GM21529 (cell line): ENCODE measurements around the gene FASLG.
"Not testable (repeated sequence)": the region's sequence is repeated elsewhere in the genome, so short reads cannot be mapped to it uniquely, and the experiment has no call there.

Experiments used
- ATAC-seq: cut with Tn5 transposase; IDR thresholded peaks from one replicate; pipeline ENCODE4 v1.9.1; 2021; ENCODE audit not compliant: unreplicated experiment

Gene FASLG

GRCh38 chr1:172658871-172659453 lies at the start of gene FASLG:
Gene FASLG, plus strand, starts transcription at chr1:172659103. Its CDS starts 99 bp downstream, at chr1:172659202.
- no peak for ATAC-seq

- ATAC-seq, result no peak
Observed at GRCh38 chr1:172609528-172609927, 49.4 kb upstream of the FASLG start.

- no peak for ATAC-seq
Observed at GRCh38 chr1:172612478-172612877, 46.4 kb upstream of the FASLG start.

- ATAC-seq, result no peak
Observed at GRCh38 chr1:172613294-172613693, 45.6 kb upstream of the FASLG start.

GRCh38 chr1:172616195-172616594 lies 42.7 kb upstream of the FASLG start:
- ATAC-seq, result no peak

- ATAC-seq, result no peak
Observed at GRCh38 chr1:172616636-172617035, 42.3 kb upstream of the FASLG start.

GRCh38 chr1:172620603-172621002 lies 38.3 kb upstream of the FASLG start:
- ATAC-seq, result not testable (repeated sequence)

GRCh38 chr1:172622541-172622940 lies 36.4 kb upstream of the FASLG start:
- no peak for ATAC-seq

GRCh38 chr1:172623748-172624147 lies 35.2 kb upstream of the FASLG start:
- ATAC-seq, result no peak

- no peak for ATAC-seq
Observed at GRCh38 chr1:172626845-172627244, 32.1 kb upstream of the FASLG start.

- ATAC-seq, result no peak
Observed at GRCh38 chr1:172627702-172628101, 31.2 kb upstream of the FASLG start.

- ATAC-seq, result no peak
Observed at GRCh38 chr1:172628401-172628800, 30.5 kb upstream of the FASLG start.

GRCh38 chr1:172629170-172629569 lies 29.7 kb upstream of the FASLG start:
- no peak for ATAC-seq

GRCh38 chr1:172629638-172630037 lies 29.3 kb upstream of the FASLG start:
- no peak for ATAC-seq

- ATAC-seq, result no peak
Observed at GRCh38 chr1:172630056-172630818, 28.7 kb upstream of the FASLG start.

- ATAC-seq, result no peak
Observed at GRCh38 chr1:172630868-172631267, 28.0 kb upstream of the FASLG start.

- ATAC-seq, result no peak
Observed at GRCh38 chr1:172637522-172637921, 21.4 kb upstream of the FASLG start.

GRCh38 chr1:172638249-172638648 lies 20.7 kb upstream of the FASLG start:
- ATAC-seq, result no peak

- ATAC-seq, result peak; percentile 83
Observed at GRCh38 chr1:172638885-172639831, 19.7 kb upstream of the FASLG start.

GRCh38 chr1:172640111-172640510 lies 18.8 kb upstream of the FASLG start:
- ATAC-seq, result no peak

GRCh38 chr1:172641492-172641891 lies 17.4 kb upstream of the FASLG start:
- no peak for ATAC-seq

- no peak for ATAC-seq
Observed at GRCh38 chr1:172642970-172643369, 15.9 kb upstream of the FASLG start.
